ENCODE measurements around the gene GPRC5C. TPM values are rescaled to one million over a fixed set of nuclear protein-coding genes. Genes with fewer than 3 reads are reported as not detected.

GPRC5C gene
- total and polyA plus RNA-seq, 2 of the 8 experiments (the other 6 are each of a cell fraction or from before 2014, with no cell fraction given): 18.3 to 55.8 TPM

DNA sequence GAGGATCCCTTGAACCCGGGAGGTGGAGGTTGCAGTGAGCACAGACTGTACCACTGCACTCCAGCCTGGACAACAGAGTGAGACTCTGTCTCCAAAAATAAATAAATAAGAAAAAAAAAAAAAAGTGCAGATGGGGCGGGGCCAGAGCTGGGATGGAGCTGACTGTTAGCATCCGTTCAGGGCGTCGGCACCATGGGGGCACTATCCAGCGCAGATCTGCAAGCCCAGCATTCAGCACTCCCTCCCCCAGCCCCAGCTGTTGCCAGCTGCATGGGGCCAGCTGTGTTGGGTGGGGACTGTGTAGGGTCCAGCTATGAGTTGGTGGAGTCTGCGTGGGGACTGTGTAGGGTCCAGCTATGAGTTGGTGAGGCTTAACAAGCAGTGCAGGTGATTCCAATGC is 13.3 kb downstream of the GPRC5C start (continued):
- TF ChIP-seq, protein P1, sequence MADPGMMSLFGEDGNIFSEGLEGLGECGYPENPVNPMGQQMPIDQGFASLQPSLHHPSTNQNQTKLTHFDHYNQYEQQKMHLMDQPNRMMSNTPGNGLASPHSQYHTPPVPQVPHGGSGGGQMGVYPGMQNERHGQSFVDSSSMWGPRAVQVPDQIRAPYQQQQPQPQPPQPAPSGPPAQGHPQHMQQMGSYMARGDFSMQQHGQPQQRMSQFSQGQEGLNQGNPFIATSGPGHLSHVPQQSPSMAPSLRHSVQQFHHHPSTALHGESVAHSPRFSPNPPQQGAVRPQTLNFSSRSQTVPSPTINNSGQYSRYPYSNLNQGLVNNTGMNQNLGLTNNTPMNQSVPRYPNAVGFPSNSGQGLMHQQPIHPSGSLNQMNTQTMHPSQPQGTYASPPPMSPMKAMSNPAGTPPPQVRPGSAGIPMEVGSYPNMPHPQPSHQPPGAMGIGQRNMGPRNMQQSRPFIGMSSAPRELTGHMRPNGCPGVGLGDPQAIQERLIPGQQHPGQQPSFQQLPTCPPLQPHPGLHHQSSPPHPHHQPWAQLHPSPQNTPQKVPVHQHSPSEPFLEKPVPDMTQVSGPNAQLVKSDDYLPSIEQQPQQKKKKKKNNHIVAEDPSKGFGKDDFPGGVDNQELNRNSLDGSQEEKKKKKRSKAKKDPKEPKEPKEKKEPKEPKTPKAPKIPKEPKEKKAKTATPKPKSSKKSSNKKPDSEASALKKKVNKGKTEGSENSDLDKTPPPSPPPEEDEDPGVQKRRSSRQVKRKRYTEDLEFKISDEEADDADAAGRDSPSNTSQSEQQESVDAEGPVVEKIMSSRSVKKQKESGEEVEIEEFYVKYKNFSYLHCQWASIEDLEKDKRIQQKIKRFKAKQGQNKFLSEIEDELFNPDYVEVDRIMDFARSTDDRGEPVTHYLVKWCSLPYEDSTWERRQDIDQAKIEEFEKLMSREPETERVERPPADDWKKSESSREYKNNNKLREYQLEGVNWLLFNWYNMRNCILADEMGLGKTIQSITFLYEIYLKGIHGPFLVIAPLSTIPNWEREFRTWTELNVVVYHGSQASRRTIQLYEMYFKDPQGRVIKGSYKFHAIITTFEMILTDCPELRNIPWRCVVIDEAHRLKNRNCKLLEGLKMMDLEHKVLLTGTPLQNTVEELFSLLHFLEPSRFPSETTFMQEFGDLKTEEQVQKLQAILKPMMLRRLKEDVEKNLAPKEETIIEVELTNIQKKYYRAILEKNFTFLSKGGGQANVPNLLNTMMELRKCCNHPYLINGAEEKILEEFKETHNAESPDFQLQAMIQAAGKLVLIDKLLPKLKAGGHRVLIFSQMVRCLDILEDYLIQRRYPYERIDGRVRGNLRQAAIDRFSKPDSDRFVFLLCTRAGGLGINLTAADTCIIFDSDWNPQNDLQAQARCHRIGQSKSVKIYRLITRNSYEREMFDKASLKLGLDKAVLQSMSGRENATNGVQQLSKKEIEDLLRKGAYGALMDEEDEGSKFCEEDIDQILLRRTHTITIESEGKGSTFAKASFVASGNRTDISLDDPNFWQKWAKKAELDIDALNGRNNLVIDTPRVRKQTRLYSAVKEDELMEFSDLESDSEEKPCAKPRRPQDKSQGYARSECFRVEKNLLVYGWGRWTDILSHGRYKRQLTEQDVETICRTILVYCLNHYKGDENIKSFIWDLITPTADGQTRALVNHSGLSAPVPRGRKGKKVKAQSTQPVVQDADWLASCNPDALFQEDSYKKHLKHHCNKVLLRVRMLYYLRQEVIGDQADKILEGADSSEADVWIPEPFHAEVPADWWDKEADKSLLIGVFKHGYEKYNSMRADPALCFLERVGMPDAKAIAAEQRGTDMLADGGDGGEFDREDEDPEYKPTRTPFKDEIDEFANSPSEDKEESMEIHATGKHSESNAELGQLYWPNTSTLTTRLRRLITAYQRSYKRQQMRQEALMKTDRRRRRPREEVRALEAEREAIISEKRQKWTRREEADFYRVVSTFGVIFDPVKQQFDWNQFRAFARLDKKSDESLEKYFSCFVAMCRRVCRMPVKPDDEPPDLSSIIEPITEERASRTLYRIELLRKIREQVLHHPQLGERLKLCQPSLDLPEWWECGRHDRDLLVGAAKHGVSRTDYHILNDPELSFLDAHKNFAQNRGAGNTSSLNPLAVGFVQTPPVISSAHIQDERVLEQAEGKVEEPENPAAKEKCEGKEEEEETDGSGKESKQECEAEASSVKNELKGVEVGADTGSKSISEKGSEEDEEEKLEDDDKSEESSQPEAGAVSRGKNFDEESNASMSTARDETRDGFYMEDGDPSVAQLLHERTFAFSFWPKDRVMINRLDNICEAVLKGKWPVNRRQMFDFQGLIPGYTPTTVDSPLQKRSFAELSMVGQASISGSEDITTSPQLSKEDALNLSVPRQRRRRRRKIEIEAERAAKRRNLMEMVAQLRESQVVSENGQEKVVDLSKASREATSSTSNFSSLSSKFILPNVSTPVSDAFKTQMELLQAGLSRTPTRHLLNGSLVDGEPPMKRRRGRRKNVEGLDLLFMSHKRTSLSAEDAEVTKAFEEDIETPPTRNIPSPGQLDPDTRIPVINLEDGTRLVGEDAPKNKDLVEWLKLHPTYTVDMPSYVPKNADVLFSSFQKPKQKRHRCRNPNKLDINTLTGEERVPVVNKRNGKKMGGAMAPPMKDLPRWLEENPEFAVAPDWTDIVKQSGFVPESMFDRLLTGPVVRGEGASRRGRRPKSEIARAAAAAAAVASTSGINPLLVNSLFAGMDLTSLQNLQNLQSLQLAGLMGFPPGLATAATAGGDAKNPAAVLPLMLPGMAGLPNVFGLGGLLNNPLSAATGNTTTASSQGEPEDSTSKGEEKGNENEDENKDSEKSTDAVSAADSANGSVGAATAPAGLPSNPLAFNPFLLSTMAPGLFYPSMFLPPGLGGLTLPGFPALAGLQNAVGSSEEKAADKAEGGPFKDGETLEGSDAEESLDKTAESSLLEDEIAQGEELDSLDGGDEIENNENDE (IDR thresholded peaks at IDR 0.05; ENCODE audit: insufficient replicate concordance, low read length): no peak
- TF ChIP-seq GTF2F1 (IDR thresholded peaks at IDR 0.05; ENCODE audit: borderline replicate concordance, low read depth, low read length) (no peak), RXRA (IDR thresholded peaks at IDR 0.05; ENCODE audit: insufficient read depth, low read depth, low read length) (no peak)
- TF ChIP-seq, protein P2, sequence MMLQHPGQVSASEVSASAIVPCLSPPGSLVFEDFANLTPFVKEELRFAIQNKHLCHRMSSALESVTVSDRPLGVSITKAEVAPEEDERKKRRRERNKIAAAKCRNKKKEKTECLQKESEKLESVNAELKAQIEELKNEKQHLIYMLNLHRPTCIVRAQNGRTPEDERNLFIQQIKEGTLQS (IDR thresholded peaks at IDR 0.05; ENCODE audit: insufficient read depth, low read depth, low read length): no peak
